Measurements from ENCODE around the gene GPR37L1.
A peak's percentile ranks its signal among the peaks of the same experiment; 100 is the strongest.
"Not testable (repeated sequence)": the region's sequence is repeated elsewhere in the genome, so short reads cannot be mapped to it uniquely, and the experiment has no call there.

GPR37L1 gene

GRCh38 chr1:202133496-202133895 lies 10.8 kb downstream of the GPR37L1 start:
- DNase-seq (ENCODE audit: low read depth), result no peak

DNA sequence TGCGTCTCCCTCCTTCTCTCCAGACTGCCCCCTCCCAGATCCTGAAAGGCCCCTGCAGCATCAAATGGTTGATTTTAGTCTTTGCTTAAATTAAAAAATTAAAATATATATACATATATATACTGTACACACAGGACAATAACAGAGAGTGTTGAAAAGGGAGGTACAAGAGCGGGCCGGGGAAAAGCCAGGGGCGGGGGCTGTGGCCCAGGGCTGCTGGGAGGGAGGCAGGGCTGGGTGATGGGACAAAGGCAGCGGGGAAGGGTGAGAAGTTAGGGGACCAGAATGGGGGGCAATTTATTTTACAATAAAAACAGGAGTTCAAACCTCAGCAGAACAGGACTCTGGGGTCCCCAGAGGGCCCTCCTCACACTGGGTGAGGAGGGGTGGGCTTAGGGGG lies 11.3 kb downstream of the GPR37L1 start:
- no peak for DNase-seq (ENCODE audit: low read depth)

- DNase-seq (ENCODE audit: low read depth), result no peak
These were observed 12.0 kb downstream of the GPR37L1 start for GRCh38 chr1:202134645-202135172.

GRCh38 chr1:202135221-202135721 lies 12.6 kb downstream of the GPR37L1 start:
- no peak for DNase-seq (ENCODE audit: low read depth)

DNA sequence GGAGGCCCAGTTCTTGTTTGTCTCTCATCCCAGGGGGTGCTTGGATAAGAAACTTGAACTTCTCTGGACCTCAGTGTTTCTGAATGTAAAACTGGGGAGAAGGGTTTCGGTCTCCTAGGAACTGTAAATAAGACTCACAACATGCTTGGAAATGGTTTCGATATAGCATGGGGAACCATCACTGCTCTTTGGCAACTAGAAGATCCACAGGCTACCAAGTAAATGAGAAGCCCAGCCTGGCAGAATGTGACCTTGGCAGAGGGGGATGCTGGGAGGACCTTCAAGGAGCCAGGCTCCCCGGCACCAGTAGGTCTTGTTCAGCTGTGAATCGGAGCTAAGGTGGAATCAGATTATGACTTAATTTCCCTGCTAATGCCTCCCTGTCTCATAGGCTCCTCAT lies 18.1 kb downstream of the GPR37L1 start:
- DNase-seq (ENCODE audit: low read depth), result no peak

GRCh38 chr1:202141468-202141867 lies 18.8 kb downstream of the GPR37L1 start:
- not testable (repeated sequence) for DNase-seq (ENCODE audit: low read depth)

- DNase-seq (ENCODE audit: low read depth), result no peak
These were observed 20.5 kb downstream of the GPR37L1 start for GRCh38 chr1:202143011-202143767.

DNA sequence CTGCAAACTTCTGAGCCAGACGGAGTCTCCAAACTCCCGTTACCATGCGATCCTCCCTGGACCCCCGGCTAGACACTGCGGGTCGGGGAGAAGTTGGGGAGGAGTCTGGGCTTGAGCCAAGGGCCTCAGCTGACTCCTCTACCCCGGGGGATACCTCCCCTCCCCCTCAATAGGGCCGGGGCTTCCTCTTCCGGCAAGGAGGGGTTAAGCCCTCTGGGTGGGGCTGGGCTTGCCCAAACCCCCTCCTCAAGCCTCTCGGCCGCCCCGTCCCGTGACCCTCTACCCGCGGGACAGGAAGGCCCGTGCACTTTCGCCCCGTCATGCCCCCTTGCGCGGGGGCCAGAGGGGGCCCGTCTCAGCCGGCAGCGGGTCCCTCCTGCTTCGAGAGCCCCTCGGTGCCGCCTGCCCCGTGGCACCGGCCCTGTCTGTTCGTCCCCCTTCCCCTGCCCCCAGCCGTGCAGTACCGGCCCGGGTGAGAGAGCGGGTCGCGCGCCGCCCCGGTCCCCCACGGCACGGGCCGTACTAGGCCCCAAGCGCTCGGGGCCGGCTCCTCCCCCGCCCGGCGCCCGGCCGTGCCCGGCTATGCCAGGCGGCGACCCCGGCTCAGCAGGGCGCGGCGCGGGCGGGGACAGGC lies 21.2 kb downstream of the GPR37L1 start:
- DNase-seq (ENCODE audit: low read depth), result no peak

DNA sequence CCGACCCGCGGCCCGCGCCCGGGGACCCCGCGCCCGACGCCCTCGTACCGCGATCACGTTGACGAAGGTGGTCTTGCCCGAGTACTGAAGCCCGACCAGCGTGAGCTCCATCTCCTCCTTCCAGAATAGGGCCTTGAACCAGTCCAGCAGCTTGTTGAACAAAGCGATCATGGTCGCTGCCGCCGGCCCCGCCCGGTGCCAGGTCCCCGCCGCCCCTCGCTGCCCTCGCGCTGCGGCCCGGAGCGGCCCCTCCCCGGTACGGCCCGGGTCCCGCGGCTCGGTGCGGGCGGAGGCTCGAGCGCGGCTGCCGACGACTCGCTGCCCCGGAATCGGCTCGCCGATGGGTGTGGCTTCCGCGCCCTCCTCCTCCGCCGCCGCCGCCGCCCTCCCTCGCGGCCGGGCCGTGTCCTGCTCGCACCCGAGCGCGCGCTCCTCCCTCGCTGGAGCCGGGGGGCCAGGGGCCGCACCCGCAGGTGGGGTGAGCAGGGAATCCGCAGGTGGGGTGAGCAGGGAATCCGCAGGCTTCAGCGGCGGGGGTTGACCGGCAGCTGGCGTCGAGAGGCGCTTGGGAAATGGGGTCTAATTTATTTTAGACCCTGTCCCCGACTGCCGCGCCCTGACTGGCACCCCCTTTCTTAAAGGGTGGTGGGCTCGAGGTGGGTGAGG lies 21.8 kb downstream of the GPR37L1 start, which contains the start of gene ARL8A:
ARL8A (minus strand) TSS at position 336 of the 666 bp plus-strand sequence; CDS start at position 171, 165 bp downstream.
- DNase-seq (ENCODE audit: low read depth), result peak; percentile 49

- DNase-seq (ENCODE audit: low read depth), result no peak
These were observed 22.5 kb downstream of the GPR37L1 start for GRCh38 chr1:202145068-202145743.

DNA sequence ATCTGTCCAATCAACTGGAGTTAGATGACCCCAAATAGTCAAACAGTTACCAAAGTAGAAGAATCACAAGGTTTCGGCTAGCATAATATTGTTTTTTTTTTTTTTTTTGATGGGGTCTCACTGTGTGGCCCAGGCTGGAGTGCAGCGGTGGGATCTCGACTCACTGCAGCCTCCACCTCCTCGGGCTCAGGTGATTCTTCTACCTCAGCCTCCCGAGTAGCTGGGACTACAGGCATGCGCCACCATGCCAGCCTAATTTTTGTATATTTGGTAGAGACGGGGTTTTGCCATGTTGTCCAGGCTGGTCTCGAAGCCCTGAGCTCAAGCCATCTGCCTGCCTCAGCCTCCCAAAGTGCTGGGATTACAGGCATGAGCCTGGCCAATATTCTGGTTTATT lies 23.0 kb downstream of the GPR37L1 start:
- not testable (repeated sequence) for DNase-seq (ENCODE audit: low read depth)

DNA sequence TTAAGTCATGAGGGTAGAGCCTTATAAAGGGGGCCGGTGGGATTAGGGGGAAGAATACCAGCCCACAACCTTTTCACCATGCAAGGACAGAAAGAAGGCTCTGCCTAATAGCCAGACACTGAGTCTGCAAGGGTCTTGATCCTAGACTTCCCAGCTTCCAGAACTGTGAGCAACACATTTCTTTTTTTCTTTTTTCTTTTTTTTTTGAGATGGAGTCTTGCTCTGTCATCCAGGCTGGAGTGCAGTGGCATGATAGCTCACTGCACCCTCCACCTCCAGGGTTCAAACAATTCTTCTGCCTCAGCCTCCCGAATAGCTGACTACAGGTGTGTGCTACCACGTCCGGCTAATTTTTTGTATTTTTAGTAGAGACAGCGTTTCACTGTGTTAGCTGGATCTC lies 23.6 kb downstream of the GPR37L1 start:
- no peak for DNase-seq (ENCODE audit: low read depth)

GRCh38 chr1:202146993-202147392 lies 24.3 kb downstream of the GPR37L1 start:
- no peak for DNase-seq (ENCODE audit: low read depth)

DNA sequence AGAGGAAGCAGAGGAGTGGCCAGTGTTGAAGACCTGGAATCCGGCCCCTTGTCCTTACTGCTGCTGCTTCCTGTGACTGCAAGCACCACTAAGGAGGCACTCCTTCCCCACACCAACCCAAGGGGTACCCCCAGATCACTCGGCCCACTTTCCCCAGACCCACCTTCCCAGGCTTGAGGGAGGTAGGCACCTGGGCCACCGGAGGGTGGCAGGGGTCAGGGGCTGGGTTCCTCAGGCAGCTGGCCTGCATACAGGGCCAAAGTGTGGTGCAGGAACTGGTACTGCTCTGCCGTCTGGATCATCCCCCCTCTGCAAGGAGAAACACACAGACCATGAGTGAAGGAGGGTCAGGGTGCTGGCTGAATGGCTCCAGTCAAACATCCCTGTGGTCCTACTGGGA lies 25.7 kb downstream of the GPR37L1 start:
- no peak for DNase-seq (ENCODE audit: low read depth)

- no peak for DNase-seq (ENCODE audit: low read depth)
These were observed 26.8 kb downstream of the GPR37L1 start for GRCh38 chr1:202149566-202149965.

GRCh38 chr1:202150187-202150586 lies 27.5 kb downstream of the GPR37L1 start:
- DNase-seq (ENCODE audit: low read depth), result no peak

DNA sequence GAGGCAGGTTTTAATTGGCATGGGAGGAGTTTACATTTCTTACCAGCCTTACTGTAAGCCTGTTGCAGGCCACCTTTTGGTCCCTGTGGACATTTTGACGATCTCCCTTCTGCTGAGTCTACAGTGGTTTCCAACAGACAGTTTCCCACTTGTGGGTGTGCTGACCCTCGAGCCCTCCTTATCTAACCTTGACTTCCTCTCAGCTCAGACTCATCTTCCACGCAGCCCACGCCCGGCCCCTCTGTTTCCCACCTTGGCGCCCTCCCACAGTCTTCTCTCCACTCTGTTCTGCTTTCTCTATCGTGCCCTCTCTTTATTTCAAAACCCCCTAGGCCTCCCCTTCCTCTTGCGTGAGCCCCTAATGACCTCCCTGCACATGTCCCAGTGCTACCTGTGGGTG lies 27.9 kb downstream of the GPR37L1 start:
- DNase-seq (ENCODE audit: low read depth), result no peak

- DNase-seq (ENCODE audit: low read depth), result no peak
These were observed 28.3 kb downstream of the GPR37L1 start for GRCh38 chr1:202151045-202151444.

GRCh38 chr1:202152399-202152798 lies 29.7 kb downstream of the GPR37L1 start:
- no peak for DNase-seq (ENCODE audit: low read depth)

GRCh38 chr1:202153284-202153683 lies 30.6 kb downstream of the GPR37L1 start:
- no peak for DNase-seq (ENCODE audit: low read depth)

DNA sequence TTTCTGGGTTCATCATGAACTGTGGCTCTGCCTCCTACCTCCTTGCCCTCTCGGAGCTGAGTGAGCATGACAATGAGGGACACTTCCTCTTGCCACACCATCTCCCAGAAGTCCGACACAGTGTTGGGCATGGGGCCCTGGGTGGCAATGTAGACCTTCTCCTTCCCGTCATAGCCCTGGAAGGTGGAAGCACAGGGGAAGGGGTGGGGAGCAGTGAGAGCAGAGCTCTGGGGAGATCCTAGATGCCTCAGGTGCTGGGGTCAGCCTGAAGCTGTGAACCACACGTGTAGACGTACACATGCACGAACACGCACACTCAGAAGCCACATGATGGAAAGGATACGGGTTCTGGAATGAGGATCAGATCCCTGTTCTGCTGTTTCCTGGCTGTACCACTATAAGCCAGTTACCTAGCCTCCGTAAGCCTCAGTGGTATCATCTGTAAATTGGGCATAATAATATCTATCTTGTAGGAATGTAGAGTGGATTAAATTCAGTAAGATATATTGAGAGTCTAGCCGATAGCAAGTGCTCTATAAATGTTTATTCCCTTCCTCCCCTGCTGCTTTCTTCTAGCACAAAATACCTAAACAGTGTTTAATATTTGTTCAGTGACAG lies 31.5 kb downstream of the GPR37L1 start:
- DNase-seq (ENCODE audit: low read depth), result no peak

Measured in stimulated activated CD8-positive, alpha-beta memory T cell treated with anti-CD3 and anti-CD28 coated beads, Interleukin-12 subunit alpha, Interleukin-12 subunit beta, amount 100 ng/mL, for 4 hours (primary cell).